Psoas muscle (tissue), 8 donors: ENCODE results near the gene NTN4. TPM values are rescaled to one million over a fixed set of nuclear protein-coding genes. Genes with fewer than 3 reads are reported as not detected.

Experiments used
- ATAC-seq, 4 donors: fragments of 200-7000 bp; cut with Tn5 transposase; one replicate each; pipeline ENCODE4 v1.9.1; 2020; ENCODE audit warnings: moderate library complexity in 3 of 4, mild to moderate bottlenecking in 2 of 4
- DNase-seq, 2 donors: peaks; one replicate each; pipeline ENCODE4 v3.0.0-alpha.2; 2020
- H3K27ac ChIP-seq: fragments of 200-600 bp; one replicate; pipeline ENCODE4 v1.8.0; 2022
- H3K27me3 ChIP-seq, 3 donors: fragments of 200-600 bp in 1 of 3; one replicate each; pipeline versions ENCODE4 v1.6.1 to v1.8.0; 2013 to 2022; ENCODE audit warnings: low read length in 2 of 3, mild to moderate bottlenecking in 2 of 3, moderate library complexity in 1 of 3; ENCODE audit not compliant: insufficient read depth in 3 of 3
- H3K36me3 ChIP-seq, 2 donors: fragments of 200-600 bp in 1 of 2; one replicate each; pipeline versions ENCODE4 v1.6.1 to v1.8.0; 2013 to 2022; ENCODE audit warnings: low read depth in 1 of 2, mild to moderate bottlenecking in 1 of 2, moderate library complexity in 1 of 2; ENCODE audit not compliant: insufficient read depth in 1 of 2
- H3K4me1 ChIP-seq: fragments of 200-600 bp; one replicate; pipeline ENCODE4 v1.8.0; 2022
- H3K4me3 ChIP-seq: fragments of 200-600 bp; one replicate; pipeline ENCODE4 v1.8.0; 2022; ENCODE audit warnings: mild to moderate bottlenecking
- H3K9me3 ChIP-seq: fragments of 200-600 bp; one replicate; pipeline ENCODE4 v1.8.0; 2022
- WGBS, 3 donors: extraction: QIAGEN DNeasy Blood & Tissue Kit; methylation state at CpG; one replicate each; pipeline versions ENCODE4 v1.1.6 to v1.1.7; 2013; 5-methylcytosine and 5-hydroxymethylcytosine counted together
- intact Hi-C, 2 donors: fragments of 100-400 bp; cut with DNase I; formaldehyde crosslinking; loops; one replicate each; pipeline versions ENCODE4 v1.11.0 to v1.14.2; 2022
- long read RNA-seq, 2 donors: library from polyadenylated mRNA; unstranded; transcript quantifications; one replicate each; pipeline ENCODE4 v2.0.0, GENCODE V29; 2021
- polyA plus RNA-seq, 3 donors: library from polyadenylated mRNA; stranded (reverse); fragments of 200-250 nt; gene quantifications; one replicate each; pipeline ENCODE4 v1.2.3, GENCODE V29; 2013
- total RNA-seq, 4 donors: library from RNA; stranded (reverse); fragmentation: NEBNext Ultra II Directional in 2 of 4; extraction: Animal tissue kit (Norgen Biotek cat#: 25700) in 2 of 4; gene quantifications; one replicate each; pipeline versions ENCODE4 v1.2.1 to v1.2.4, GENCODE V29; 2021 to 2023
- TF ChIP-seq, protein P1 (sequence below): fragments of 200-600 bp; IDR thresholded peaks from one replicate; pipeline ENCODE4 v1.8.0; 2022; ENCODE audit warnings: antibody characterized with exemption
- donor health status: healthy with polysubstance abuse.
- donor health status: DM: no; HTN: no; CAD: no; lungs with moderate emphysema.
- donor health status: Bipolar disorder and iron deficiency.
- donor health status: healthy.
- donor health status: DM: yes; HTN: yes; CAD: no.
- donor health status: DM: no; HTN: no; CAD: no.
- donor health status: DM: no; HTN: no; CAD: no.
- donor health status: DM: yes; HTN: yes; CAD: no.

Gene NTN4
- 10 to 100 TPM in 1 of 4 donors, 1 to 10 TPM in 3; 3.9 to 13.3 (median 5.4) TPM for total RNA-seq
- polyA plus RNA-seq: 1 to 10 TPM; 2.9 to 4.3 (median 3.8) TPM
- long read RNA-seq, donor 1, transcript NTN4-201 (10 exons, 3,615 nt): major isoform, 8 of 9 reads
- long read RNA-seq, donor 1, partial matches to known transcripts: 0 of 9 reads
- long read RNA-seq, donor 1, other reads (novel, unspliced or antisense): 1 of 9 reads
- long read RNA-seq, donor 2, transcript NTN4-201 (10 exons, 3,615 nt): major isoform, 8 of 11 reads
- long read RNA-seq, donor 2, partial matches to known transcripts: 1 of 11 reads
- long read RNA-seq, donor 2, other reads (novel, unspliced or antisense): 2 of 11 reads

GRCh38 chr12:95790033-95790916 lies at the start of gene NTN4:
Gene NTN4 (minus strand): TSS chr12:95790764. CDS start chr12:95790309, 455 bp downstream.
- peak within 1 kb of the TSS; percentile 19 for H3K27ac ChIP-seq
- peak; percentile 53 to 69 for DNase-seq
- peak; percentile 39 to 64 (median 54) for ATAC-seq
- peaks cover 0 to 61% (median 8%) of the 10 kb centered on the region in 3 donors for H3K27me3 ChIP-seq
- WGBS, 3 donors: 0 to 1% (median 0%) methylated on average over 35 to 96 of the region's 96 CpGs
- peak within 1 kb of the TSS; percentile 77 for H3K4me3 ChIP-seq
- no peaks in the 10 kb centered on the region for H3K36me3 ChIP-seq
- no peaks in the 10 kb centered on the region for H3K4me1 ChIP-seq
- intact Hi-C loops: no loop called here
- H3K9me3 ChIP-seq: no peaks in the 10 kb centered on the region
- TF ChIP-seq, protein P1, sequence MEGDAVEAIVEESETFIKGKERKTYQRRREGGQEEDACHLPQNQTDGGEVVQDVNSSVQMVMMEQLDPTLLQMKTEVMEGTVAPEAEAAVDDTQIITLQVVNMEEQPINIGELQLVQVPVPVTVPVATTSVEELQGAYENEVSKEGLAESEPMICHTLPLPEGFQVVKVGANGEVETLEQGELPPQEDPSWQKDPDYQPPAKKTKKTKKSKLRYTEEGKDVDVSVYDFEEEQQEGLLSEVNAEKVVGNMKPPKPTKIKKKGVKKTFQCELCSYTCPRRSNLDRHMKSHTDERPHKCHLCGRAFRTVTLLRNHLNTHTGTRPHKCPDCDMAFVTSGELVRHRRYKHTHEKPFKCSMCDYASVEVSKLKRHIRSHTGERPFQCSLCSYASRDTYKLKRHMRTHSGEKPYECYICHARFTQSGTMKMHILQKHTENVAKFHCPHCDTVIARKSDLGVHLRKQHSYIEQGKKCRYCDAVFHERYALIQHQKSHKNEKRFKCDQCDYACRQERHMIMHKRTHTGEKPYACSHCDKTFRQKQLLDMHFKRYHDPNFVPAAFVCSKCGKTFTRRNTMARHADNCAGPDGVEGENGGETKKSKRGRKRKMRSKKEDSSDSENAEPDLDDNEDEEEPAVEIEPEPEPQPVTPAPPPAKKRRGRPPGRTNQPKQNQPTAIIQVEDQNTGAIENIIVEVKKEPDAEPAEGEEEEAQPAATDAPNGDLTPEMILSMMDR: no peak

DNA sequence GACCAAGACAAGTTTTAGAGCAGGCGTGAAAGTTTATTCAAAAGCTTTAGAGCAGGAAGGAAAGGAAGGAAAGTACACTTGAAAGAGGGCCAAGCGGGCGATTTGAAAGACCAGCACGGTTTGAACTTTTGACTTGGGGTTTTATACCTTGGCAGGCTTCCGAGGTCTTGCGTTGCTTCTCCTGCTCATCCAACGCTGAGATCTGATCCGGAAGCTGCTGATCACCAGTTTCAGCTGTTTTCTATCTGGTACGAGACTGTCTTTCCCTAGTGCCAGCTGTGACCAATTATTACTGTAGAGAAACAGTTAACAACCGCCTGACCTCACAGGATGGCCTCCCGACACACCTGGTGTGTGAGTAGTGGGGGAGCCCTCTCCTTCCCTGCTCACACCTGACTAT lies 47.6 kb upstream of the NTN4 start:
- ATAC-seq (no peak), DNase-seq (peak in 1 of 2 donors; percentile 40)
- Histone ChIP-seq H3K36me3 (no peaks in the 10 kb centered on the region), H3K27ac (no peak overlapping the region), H3K9me3 (no peaks in the 10 kb centered on the region), H3K4me1 (no peaks in the 10 kb centered on the region), H3K27me3 (peaks cover 0 to under 1% (median 0%) of the 10 kb centered on the region in 3 donors), H3K4me3 (no peak overlapping the region)
- intact Hi-C loops: no loop called here
- 3 to 5% (median 5%) methylated on average over 11 of the region's 11 CpGs for WGBS, 3 donors
- TF ChIP-seq, protein P1: no peak

- no peaks in the 10 kb centered on the region for H3K36me3 ChIP-seq
These were observed 46.9 kb upstream of the NTN4 start for GRCh38 chr12:95837240-95838038.

DNA sequence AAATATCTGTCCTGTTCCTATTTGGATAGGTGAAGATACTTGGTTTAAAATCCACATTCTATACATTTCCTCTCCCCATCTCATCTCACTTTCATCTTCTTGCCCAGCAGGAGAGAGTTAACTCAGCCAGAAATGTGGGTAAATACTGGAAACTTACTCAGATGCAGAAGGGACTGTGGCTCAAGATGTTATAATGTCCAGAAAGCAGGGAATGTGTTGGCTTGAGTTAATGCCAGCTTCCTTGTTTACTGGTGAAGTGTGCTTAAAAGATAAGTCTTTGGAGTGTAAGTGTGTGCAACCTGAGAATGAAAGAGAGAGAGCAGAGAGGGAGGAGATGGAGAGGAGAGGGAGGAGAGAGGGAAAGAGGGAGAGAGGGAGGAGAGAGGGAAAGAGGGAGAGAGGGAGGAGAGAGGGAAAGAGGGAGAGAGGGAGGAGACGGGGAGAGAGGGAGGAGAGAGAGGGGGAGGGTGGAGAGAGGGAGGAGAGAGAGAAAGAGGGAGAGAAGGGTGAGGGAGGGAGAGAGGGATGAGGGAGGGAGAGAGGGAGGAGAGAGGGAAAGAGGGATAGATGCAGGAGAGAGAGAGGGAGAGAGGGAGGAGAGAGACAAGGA lies 46.2 kb upstream of the NTN4 start:
- H3K9me3 ChIP-seq: no peaks in the 10 kb centered on the region
- ATAC-seq: no peak
- TF ChIP-seq, protein P1: no peak

More at GRCh38 chr12:95837240-95838038, 46.9 kb upstream of the NTN4 start:
- 45 to 54% (median 49%) methylated on average over 10 of the region's 10 CpGs for WGBS, 3 donors
- no peak for DNase-seq
- Histone ChIP-seq H3K9me3 (no peaks in the 10 kb centered on the region), H3K4me1 (no peaks in the 10 kb centered on the region), H3K4me3 (no peak overlapping the region), H3K27ac (no peak overlapping the region), H3K27me3 (no peaks in the 10 kb centered on the region)
- intact Hi-C loops: no loop called here
- no peak for ATAC-seq
- TF ChIP-seq, protein P1: no peak

More for the DNA sequence above, 46.2 kb upstream of the NTN4 start:
- no peaks in the 10 kb centered on the region for H3K36me3 ChIP-seq
- H3K4me1 ChIP-seq: no peaks in the 10 kb centered on the region
- H3K4me3 ChIP-seq: no peak overlapping the region
- no peaks in the 10 kb centered on the region for H3K27me3 ChIP-seq
- no peak overlapping the region for H3K27ac ChIP-seq
- intact Hi-C loops: no loop called here
- no peak for DNase-seq
- WGBS, 3 donors: 0 to 13% (median 5%) methylated on average over 1 of the region's 1 CpG
